Ovary (tissue), 9 donors: Measurements from ENCODE around the gene APOBR. TPM values are rescaled to one million over a fixed set of nuclear protein-coding genes. Genes with fewer than 3 reads are reported as not detected.
A peak's percentile ranks its signal among the peaks of the same experiment; 100 is the strongest.

Experiments used
- DNase-seq, 5 donors: peaks; one replicate each; pipeline ENCODE4 v3.0.0-alpha.2; 2019 to 2020
- H3K27ac ChIP-seq, 2 donors: fragments of 200-600 bp; one replicate each; pipeline versions ENCODE4 v1.5.1 to v1.8.0; 2019 to 2022
- H3K27me3 ChIP-seq: fragments of 200-600 bp; one replicate; pipeline ENCODE4 v1.8.0; 2022
- H3K36me3 ChIP-seq: fragments of 200-600 bp; sonication (generic); one replicate; pipeline ENCODE4 v1.5.1; 2019
- H3K4me1 ChIP-seq: one replicate; pipeline ENCODE4 v1.8.1; 2013; ENCODE audit warnings: mild to moderate bottlenecking, moderate library complexity; ENCODE audit not compliant: insufficient read depth
- H3K4me3 ChIP-seq: fragments of 200-600 bp; sonication (generic); one replicate; pipeline ENCODE4 v1.5.1; 2017
- H3K9me3 ChIP-seq, 2 donors: fragments of 200-600 bp in 1 of 2; sonication (generic) in 1 of 2; one replicate each; pipeline versions ENCODE4 v1.5.1 to v1.8.1; 2013 to 2019; ENCODE audit warnings: mild to moderate bottlenecking in 1 of 2, moderate library complexity in 1 of 2
- CTCF ChIP-seq, 3 donors: fragments of 450-650 bp in 2 of 3; fragments of 200-600 bp in 1 of 3; IDR thresholded peaks; one replicate each; pipeline versions ENCODE4 v1.5.1 to v1.8.0; 2016 to 2022; ENCODE audit warnings: antibody characterized with exemption in 3 of 3, mild to moderate bottlenecking in 1 of 3
- EP300 ChIP-seq: sonication (generic); formaldehyde crosslinking; IDR thresholded peaks from one replicate; pipeline ENCODE4 v1.6.1; 2017; ENCODE audit warnings: antibody characterized with exemption
- POLR2A ChIP-seq: fragments of 450-650 bp; IDR thresholded peaks from one replicate; pipeline ENCODE4 v1.6.1; 2017; ENCODE audit warnings: antibody characterized with exemption, mild to moderate bottlenecking, moderate library complexity
- WGBS, 3 donors: extraction: QIAGEN DNeasy Blood & Tissue Kit in 1 of 3; methylation state at CpG; one replicate each; pipeline versions ENCODE4 v1.1.5 to v1.1.7; 2013 to 2017; 5-methylcytosine and 5-hydroxymethylcytosine counted together
- intact Hi-C, 4 donors: fragments of 100-400 bp; cut with DNase I; formaldehyde crosslinking; loops; one replicate each; pipeline versions ENCODE4 v1.11.0 to v1.15.1; 2022 to 2023
- polyA plus RNA-seq, 2 donors: library from polyadenylated mRNA; stranded (reverse); fragments of 200-250 nt in 1 of 2; fragments of 350-450 nt in 1 of 2; fragmentation: Illumina TruSeq in 1 of 2; extraction: RNeasy Lipid Tissue Mini Kit (QIAGEN cat#74804) in 1 of 2; gene quantifications; one replicate each; pipeline ENCODE4 v1.2.3, GENCODE V29; 2013 to 2014
- total RNA-seq, 7 donors: library from RNA; depleted of rRNA in 2 of 7; stranded (reverse); fragments of >200 nt in 2 of 7; fragmentation: NEBNext Ultra II Directional in 3 of 7; extraction: Animal tissue kit (Norgen Biotek cat#: 25700) in 3 of 7; gene quantifications; one replicate each; pipeline versions ENCODE4 v1.1.0 to v1.2.4, GENCODE V29; 2016 to 2023
- donor health status: DM: no; HTN: no; CAD: no; lungs with moderate emphysema.
- donor health status: DM: no; HTN: no; CAD: no.
- donor health status: Bipolar disorder and iron deficiency.
- donor health status: DM: yes; HTN: yes; CAD: no.
- donor health status: DM: no; HTN: no; CAD: no.
- donor health status: DM: yes; HTN: yes; CAD: no.

APOBR gene
- total and polyA plus RNA-seq, 9 donors, result 0.18 to 1.4 (median 0.48) TPM

- H3K9me3 ChIP-seq, result no peaks in the 10 kb centered on the region
- H3K4me3 ChIP-seq, result no peak overlapping the region
- peaks cover 10% of the 10 kb centered on the region for H3K4me1 ChIP-seq
- no peak for TF ChIP-seq POLR2A
- TF ChIP-seq CTCF (IDR thresholded peaks at IDR 0.05), result no peak
- no peak for TF ChIP-seq EP300
- WGBS, 3 donors, result 38 to 60% (median 40%) methylated on average over 5 of the region's 5 CpGs
- no peaks in the 10 kb centered on the region for H3K27me3 ChIP-seq
- intact Hi-C loops, result no loop called here
- peak overlapping the region in 1 of 2 donors; percentile 41 for H3K27ac ChIP-seq
- DNase-seq, result no peak
- no peaks in the 10 kb centered on the region for H3K36me3 ChIP-seq
These were observed 33.5 kb downstream of the APOBR start for GRCh38 chr16:28527985-28528384.

GRCh38 chr16:28528463-28528867, 34.0 kb downstream of the APOBR start:
- peak; percentile 52 to 77 (median 67) for DNase-seq
- Histone ChIP-seq H3K4me1 (peaks cover 10% of the 10 kb centered on the region), H3K4me3 (no peak overlapping the region), H3K27ac (peak overlapping the region in 1 of 2 donors; percentile 41), H3K36me3 (no peaks in the 10 kb centered on the region), H3K9me3 (no peaks in the 10 kb centered on the region), H3K27me3 (no peaks in the 10 kb centered on the region)
- intact Hi-C loops, result no loop called here
- WGBS, 3 donors, result 9 to 17% (median 9%) methylated on average over 5 of the region's 5 CpGs
- TF ChIP-seq EP300, result no peak
- no peak for TF ChIP-seq CTCF (IDR thresholded peaks at IDR 0.05)
- TF ChIP-seq POLR2A, result no peak

- DNase-seq, result no peak
- intact Hi-C loops, result no loop called here
- no peaks in the 10 kb centered on the region for H3K27me3 ChIP-seq
- H3K9me3 ChIP-seq, result peaks cover 0 to 2% of the 10 kb centered on the region in 2 donors
- H3K27ac ChIP-seq, result peak overlapping the region in 1 of 2 donors; percentile 41
- TF ChIP-seq EP300 (no peak), POLR2A (no peak), CTCF (IDR thresholded peaks at IDR 0.05) (no peak)
- no peaks in the 10 kb centered on the region for H3K36me3 ChIP-seq
- no peak overlapping the region for H3K4me3 ChIP-seq
- H3K4me1 ChIP-seq, result peaks cover 10% of the 10 kb centered on the region
These were observed 34.7 kb downstream of the APOBR start for GRCh38 chr16:28529124-28529523.

- Histone ChIP-seq H3K36me3 (no peaks in the 10 kb centered on the region), H3K27me3 (no peaks in the 10 kb centered on the region), H3K9me3 (peaks cover 0 to 2% of the 10 kb centered on the region in 2 donors), H3K27ac (peak overlapping the region; percentile 16 to 44), H3K4me1 (peaks cover 16% of the 10 kb centered on the region), H3K4me3 (no peak overlapping the region)
- intact Hi-C loops, result no loop called here
- 46 to 54% (median 50%) methylated on average over 9 of the region's 9 CpGs for WGBS, 3 donors
- TF ChIP-seq POLR2A (no peak), EP300 (peak; percentile 20), CTCF (IDR thresholded peaks at IDR 0.05) (no peak)
- peak in 2 of 5 donors; percentile 70 to 76 for DNase-seq
These were observed 37.6 kb downstream of the APOBR start for GRCh38 chr16:28531777-28532744.
